HepG2 (cell line): ENCODE data around the gene MMP24OS. TPM values are rescaled to one million over a fixed set of nuclear protein-coding genes. Genes with fewer than 3 reads are reported as not detected.

Source experiments
- AFF4 ChIP-seq: sonication (generic); formaldehyde crosslinking; IDR thresholded peaks from 2 replicates; pipeline ENCODE4 v1.4.0; 2020; ENCODE audit warnings: missing genetic modification reagents
- ARNT ChIP-seq: fragments of 450-650 bp; IDR thresholded peaks from 2 replicates; pipeline ENCODE4 v1.6.1; 2017
- GRHL1 ChIP-seq: sonication (generic); formaldehyde crosslinking; conservative IDR thresholded peaks from 2 replicates; pipeline ENCODE4 v1.8.0; 2022; ENCODE audit warnings: missing genetic modification reagents
- GZF1 ChIP-seq: sonication (generic); formaldehyde crosslinking; IDR thresholded peaks from 2 replicates; pipeline ENCODE4 v1.5.1; 2020; ENCODE audit warnings: mild to moderate bottlenecking, missing genetic modification reagents
- HNRNPL ChIP-seq: fragments of 200-400 bp; formaldehyde crosslinking; IDR thresholded peaks from 2 replicates; pipeline ENCODE4 v1.6.1; 2017; ENCODE audit warnings: mild to moderate bottlenecking, low read depth, low read length
- KAT8 ChIP-seq: IDR thresholded peaks from 2 replicates; pipeline ENCODE4 v1.6.1; 2016; ENCODE audit warnings: missing genetic modification reagents, missing compliant biosample characterization
- MIER2 ChIP-seq: IDR thresholded peaks from 2 replicates; pipeline ENCODE4 v1.6.1; 2016; ENCODE audit warnings: missing biosample characterization, missing genetic modification reagents
- NRL ChIP-seq: sonication (generic); formaldehyde crosslinking; IDR thresholded peaks from 2 replicates; pipeline ENCODE4 v1.5.0; 2020; ENCODE audit warnings: missing genetic modification reagents, mild to moderate bottlenecking, moderate library complexity, borderline replicate concordance
- RELA ChIP-seq: sonication (generic); formaldehyde crosslinking; IDR thresholded peaks from 2 replicates; pipeline ENCODE4 v1.4.0; 2020; ENCODE audit warnings: missing genetic modification reagents
- THAP9 ChIP-seq: sonication (generic); formaldehyde crosslinking; IDR thresholded peaks from 2 replicates; pipeline ENCODE4; 2020; ENCODE audit warnings: missing genetic modification reagents, mild to moderate bottlenecking, borderline replicate concordance
- ZNF253 ChIP-seq: sonication (generic); formaldehyde crosslinking; IDR thresholded peaks from 2 replicates; pipeline ENCODE4 v1.8.0; 2022; ENCODE audit warnings: mild to moderate bottlenecking, missing genetic modification reagents, borderline replicate concordance
- ZNF317 ChIP-seq: sonication (generic); formaldehyde crosslinking; IDR thresholded peaks from 2 replicates; pipeline ENCODE4 v1.5.0; 2020; ENCODE audit warnings: mild to moderate bottlenecking, missing genetic modification reagents
- ZNF326 ChIP-seq: sonication (generic); formaldehyde crosslinking; IDR thresholded peaks from 2 replicates; pipeline ENCODE4 v1.4.0; 2020; ENCODE audit warnings: missing genetic modification reagents, borderline replicate concordance
- ZNF563 ChIP-seq: sonication (generic); formaldehyde crosslinking; IDR thresholded peaks from 2 replicates; pipeline ENCODE4 v1.8.0; 2022; ENCODE audit warnings: mild to moderate bottlenecking, moderate library complexity, missing genetic modification reagents
- ZNF576 ChIP-seq: sonication (generic); formaldehyde crosslinking; IDR thresholded peaks from 2 replicates; pipeline ENCODE4 v1.4.0; 2020; ENCODE audit warnings: mild to moderate bottlenecking, missing genetic modification reagents
- ZNF713 ChIP-seq: sonication (generic); formaldehyde crosslinking; IDR thresholded peaks from 2 replicates; pipeline ENCODE4 v1.4.0; 2020; ENCODE audit warnings: mild to moderate bottlenecking, missing genetic modification reagents
- ZNF770 ChIP-seq: sonication (generic); formaldehyde crosslinking; IDR thresholded peaks from 2 replicates; pipeline ENCODE4 v1.5.0; 2020; ENCODE audit warnings: mild to moderate bottlenecking, missing genetic modification reagents
- ZNF816 ChIP-seq: sonication (generic); formaldehyde crosslinking; IDR thresholded peaks from 2 replicates; pipeline ENCODE4 v1.8.0; 2022; ENCODE audit warnings: missing genetic modification reagents, mild to moderate bottlenecking, borderline replicate concordance
- polyA plus RNA-seq, 8 experiments: library from polyadenylated mRNA; depleted of rRNA in 3 of 8; stranded (reverse) in 7 of 8; unstranded in 1 of 8; fragments of >200 nt; fragmentation: Illumina TruSeq in 4 of 8; extraction: Trizol in 4 of 8; gene quantifications; 2 replicates each; pipeline versions ENCODE4 v1.2.1 to v1.2.3, GENCODE V29; 2011 to 2016; ENCODE audit warnings: low read depth in 4 of 8, missing spikeins in 1 of 8, mixed read lengths in 1 of 8; ENCODE audit not compliant: insufficient read depth in 1 of 8
- total RNA-seq, 5 experiments: library from RNA; depleted of rRNA; stranded (reverse); fragments of >200 nt; fragmentation: Illumina TruSeq; extraction: Trizol; gene quantifications; 2 replicates each; pipeline ENCODE4 v1.2.3, GENCODE V29; 2016; ENCODE audit warnings: low read depth in 1 of 5

MMP24OS gene
- total and polyA plus RNA-seq, 2 of the 13 experiments (the other 11 are each of a cell fraction or from before 2014, with no cell fraction given): 6.0 to 8.5 TPM

- TF ChIP-seq ZNF563: no peak
- TF ChIP-seq ZNF576 (CRISPR knock-in tag): no peak
- no peak for TF ChIP-seq GZF1 (CRISPR knock-in tag)
- no peak for TF ChIP-seq ZNF816 (CRISPR knock-in tag)
- no peak for TF ChIP-seq GRHL1 (CRISPR knock-in tag)
- TF ChIP-seq MIER2: no peak
- TF ChIP-seq ZNF326: peak; percentile 87; the same call in 1 of the 2 replicates
- TF ChIP-seq NRL (CRISPR knock-in tag): no peak
- no peak for TF ChIP-seq RELA (CRISPR knock-in tag)
- no peak for TF ChIP-seq ZNF713
- no peak for TF ChIP-seq ARNT
- TF ChIP-seq ZNF317 (CRISPR knock-in tag): no peak
- TF ChIP-seq THAP9 (CRISPR knock-in tag): no peak
- TF ChIP-seq HNRNPL: 0 out of 2 replicates have a peak, but pooled peaks have one; percentile 33
- TF ChIP-seq ZNF253 (CRISPR knock-in tag): no peak
- TF ChIP-seq AFF4 (CRISPR knock-in tag): no peak
- no peak for TF ChIP-seq KAT8 (CRISPR knock-in tag)
- TF ChIP-seq ZNF770 (CRISPR knock-in tag): no peak
Observed at GRCh38 chr20:35274172-35275092, 3.5 kb downstream of the MMP24OS start (continued).
